ENCODE results near the gene MIA.
"Not testable (repeated sequence)": the region's sequence is repeated elsewhere in the genome, so short reads cannot be mapped to it uniquely, and the experiment has no call there.

The MIA gene

DNA sequence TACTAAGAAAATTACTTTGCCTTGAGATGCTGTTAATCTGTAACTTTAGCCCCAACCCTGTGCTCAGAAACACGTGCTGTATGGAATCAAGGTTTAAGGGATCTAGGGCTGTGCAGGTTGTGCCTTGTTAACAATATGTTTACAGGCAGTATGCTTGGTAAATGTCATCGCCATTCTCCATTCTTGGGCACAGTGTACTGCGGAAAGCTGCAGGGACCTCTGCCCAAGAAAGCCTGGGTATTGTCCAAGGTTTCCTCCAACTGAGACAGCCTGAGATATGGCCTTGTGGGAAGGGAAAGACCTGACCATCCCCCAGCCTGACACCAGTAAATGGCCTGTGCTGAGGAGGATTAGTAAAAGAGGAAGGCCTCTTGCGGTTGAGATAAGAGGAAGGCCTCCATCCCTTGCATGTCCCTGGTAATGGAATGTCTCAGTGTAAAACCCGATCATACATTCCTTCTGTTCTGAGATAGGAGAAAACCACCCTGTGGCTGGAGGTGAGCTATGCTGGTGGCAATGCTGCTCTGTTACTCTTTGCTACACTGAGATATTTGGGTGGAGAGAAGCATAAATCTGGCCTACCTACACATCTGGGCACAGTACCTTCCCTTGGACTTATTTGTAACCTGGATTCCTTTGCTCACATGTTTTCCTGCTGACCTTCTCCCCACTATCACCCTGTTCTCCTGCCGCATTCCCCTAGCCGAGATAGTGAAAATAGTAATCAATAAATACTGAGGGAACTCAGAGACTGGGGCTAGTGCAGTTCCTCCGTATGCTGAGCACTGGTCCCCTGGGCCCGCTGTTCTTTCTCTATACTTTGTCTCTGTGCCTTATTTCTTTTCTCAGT is 47.6 kb downstream of the MIA start:
- DNase-seq (ENCODE audit: low spot score): not testable (repeated sequence)

- DNase-seq (ENCODE audit: low spot score): not testable (repeated sequence)
Observed at GRCh38 chr19:40824916-40825315, 49.6 kb downstream of the MIA start.

GRCh38 chr19:40825460-40826095 is 50.3 kb downstream of the MIA start:
- not testable (repeated sequence) for DNase-seq (ENCODE audit: low spot score)

DNA sequence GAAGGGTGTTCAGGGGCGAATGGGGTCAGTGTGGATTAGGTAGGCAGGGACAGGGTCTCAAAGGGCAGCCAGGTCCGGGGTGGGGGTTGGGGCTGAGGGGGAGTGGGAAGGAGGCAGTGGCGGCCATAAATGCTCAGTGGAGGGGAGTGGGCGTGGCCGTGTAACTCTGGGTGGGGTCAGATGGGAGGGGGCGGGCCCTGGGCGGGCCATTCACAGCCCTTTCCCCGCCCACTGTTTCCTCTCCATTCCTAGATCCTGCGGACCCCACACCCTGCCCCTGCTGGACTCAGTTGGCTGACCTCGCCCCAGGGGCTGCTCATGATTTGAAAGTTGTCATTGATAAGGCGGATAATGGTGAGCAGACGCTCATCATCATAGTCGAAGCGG is 51.0 kb downstream of the MIA start:
- DNase-seq (ENCODE audit: low spot score): not testable (repeated sequence)

GRCh38 chr19:40826699-40827385 is 51.5 kb downstream of the MIA start:
- not testable (repeated sequence) for DNase-seq (ENCODE audit: low spot score)

Data from germinal center (tissue), 1 donor.